H1 (cell line): ENCODE results near the gene GLOD4. TPM values are rescaled to one million over a fixed set of nuclear protein-coding genes. Genes with fewer than 3 reads are reported as not detected.

Experiments
- ASH2L ChIP-seq: fragments of 200-600, 300-600 bp; sonication (generic); IDR thresholded peaks from one replicate; pipeline ENCODE4 v1.7.1; 2017; ENCODE audit warnings: low read length
- BACH1 ChIP-seq: IDR thresholded peaks from 2 replicates; pipeline ENCODE4 v1.6.1; 2012; ENCODE audit warnings: low read length, improper control_type of control experiment
- CTBP2 ChIP-seq: IDR thresholded peaks from 2 replicates; pipeline ENCODE4 v1.7.0; 2011; ENCODE audit warnings: borderline replicate concordance, mild to moderate bottlenecking, moderate library complexity, mixed read lengths, low read length; ENCODE audit not compliant: insufficient read depth, insufficient read length
- polyA plus RNA-seq, 7 experiments: library from polyadenylated mRNA; depleted of rRNA in 3 of 7; stranded (reverse) in 5 of 7; unstranded in 2 of 7; fragments of >200 nt in 5 of 7; fragments of 200-250 nt in 2 of 7; gene quantifications; 1 replicate in 5 of 7; 2 replicates in 1 of 7; 4 replicates in 1 of 7; pipeline versions ENCODE4 v1.2.1 to v1.2.3, GENCODE V29; 2011 to 2013; ENCODE audit warnings: missing spikeins in 2 of 7, mixed read lengths in 2 of 7
- total RNA-seq: library from RNA; stranded (reverse); fragmentation: NEBNext Ultra II Directional; extraction: Animal tissue kit (Norgen Biotek cat#: 25700); gene quantifications from 2 replicates; pipeline ENCODE4 v1.2.1, GENCODE V29; 2021
- TF ChIP-seq, protein P1 (sequence below): fragments of 300-600 bp; sonication (generic); IDR thresholded peaks from 2 replicates; pipeline ENCODE4 v1.7.1; 2012; ENCODE audit warnings: low read length, moderate library complexity, mild to moderate bottlenecking, inconsistent platforms; ENCODE audit not compliant: insufficient replicate concordance

The GLOD4 gene
- total and polyA plus RNA-seq, 2 of the 8 experiments (the other 6 are each of a cell fraction or from before 2014, with no cell fraction given) = 36.8 to 81.3 TPM

DNA sequence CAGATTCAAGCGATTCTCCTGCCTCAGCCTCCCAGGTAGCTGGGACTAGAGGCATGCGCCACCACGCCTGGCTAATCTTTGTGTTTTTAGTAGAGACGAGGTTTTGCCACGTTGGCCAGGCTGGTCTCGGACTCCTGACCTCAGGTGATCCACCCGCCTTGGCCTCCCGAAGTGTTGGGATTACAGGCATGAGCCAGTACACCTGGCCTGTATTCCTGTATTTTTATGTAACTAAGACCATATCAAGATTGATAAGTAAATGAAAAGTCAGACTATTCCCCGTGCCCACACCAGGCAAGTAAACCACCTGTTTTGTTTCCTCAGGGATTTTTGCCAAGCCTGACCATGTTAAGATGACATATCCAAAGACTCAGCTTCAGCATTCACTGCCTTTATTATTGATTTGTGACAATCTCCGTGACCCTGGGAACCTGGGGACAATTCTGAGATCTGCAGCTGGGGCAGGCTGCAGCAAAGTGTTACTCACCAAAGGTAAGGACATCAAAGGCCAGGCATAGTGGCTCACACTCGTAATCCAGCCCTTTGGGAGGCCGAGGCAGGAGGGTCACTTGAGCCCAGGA is 5.7 kb upstream of the GLOD4 start (continued):
- TF ChIP-seq, protein P1, sequence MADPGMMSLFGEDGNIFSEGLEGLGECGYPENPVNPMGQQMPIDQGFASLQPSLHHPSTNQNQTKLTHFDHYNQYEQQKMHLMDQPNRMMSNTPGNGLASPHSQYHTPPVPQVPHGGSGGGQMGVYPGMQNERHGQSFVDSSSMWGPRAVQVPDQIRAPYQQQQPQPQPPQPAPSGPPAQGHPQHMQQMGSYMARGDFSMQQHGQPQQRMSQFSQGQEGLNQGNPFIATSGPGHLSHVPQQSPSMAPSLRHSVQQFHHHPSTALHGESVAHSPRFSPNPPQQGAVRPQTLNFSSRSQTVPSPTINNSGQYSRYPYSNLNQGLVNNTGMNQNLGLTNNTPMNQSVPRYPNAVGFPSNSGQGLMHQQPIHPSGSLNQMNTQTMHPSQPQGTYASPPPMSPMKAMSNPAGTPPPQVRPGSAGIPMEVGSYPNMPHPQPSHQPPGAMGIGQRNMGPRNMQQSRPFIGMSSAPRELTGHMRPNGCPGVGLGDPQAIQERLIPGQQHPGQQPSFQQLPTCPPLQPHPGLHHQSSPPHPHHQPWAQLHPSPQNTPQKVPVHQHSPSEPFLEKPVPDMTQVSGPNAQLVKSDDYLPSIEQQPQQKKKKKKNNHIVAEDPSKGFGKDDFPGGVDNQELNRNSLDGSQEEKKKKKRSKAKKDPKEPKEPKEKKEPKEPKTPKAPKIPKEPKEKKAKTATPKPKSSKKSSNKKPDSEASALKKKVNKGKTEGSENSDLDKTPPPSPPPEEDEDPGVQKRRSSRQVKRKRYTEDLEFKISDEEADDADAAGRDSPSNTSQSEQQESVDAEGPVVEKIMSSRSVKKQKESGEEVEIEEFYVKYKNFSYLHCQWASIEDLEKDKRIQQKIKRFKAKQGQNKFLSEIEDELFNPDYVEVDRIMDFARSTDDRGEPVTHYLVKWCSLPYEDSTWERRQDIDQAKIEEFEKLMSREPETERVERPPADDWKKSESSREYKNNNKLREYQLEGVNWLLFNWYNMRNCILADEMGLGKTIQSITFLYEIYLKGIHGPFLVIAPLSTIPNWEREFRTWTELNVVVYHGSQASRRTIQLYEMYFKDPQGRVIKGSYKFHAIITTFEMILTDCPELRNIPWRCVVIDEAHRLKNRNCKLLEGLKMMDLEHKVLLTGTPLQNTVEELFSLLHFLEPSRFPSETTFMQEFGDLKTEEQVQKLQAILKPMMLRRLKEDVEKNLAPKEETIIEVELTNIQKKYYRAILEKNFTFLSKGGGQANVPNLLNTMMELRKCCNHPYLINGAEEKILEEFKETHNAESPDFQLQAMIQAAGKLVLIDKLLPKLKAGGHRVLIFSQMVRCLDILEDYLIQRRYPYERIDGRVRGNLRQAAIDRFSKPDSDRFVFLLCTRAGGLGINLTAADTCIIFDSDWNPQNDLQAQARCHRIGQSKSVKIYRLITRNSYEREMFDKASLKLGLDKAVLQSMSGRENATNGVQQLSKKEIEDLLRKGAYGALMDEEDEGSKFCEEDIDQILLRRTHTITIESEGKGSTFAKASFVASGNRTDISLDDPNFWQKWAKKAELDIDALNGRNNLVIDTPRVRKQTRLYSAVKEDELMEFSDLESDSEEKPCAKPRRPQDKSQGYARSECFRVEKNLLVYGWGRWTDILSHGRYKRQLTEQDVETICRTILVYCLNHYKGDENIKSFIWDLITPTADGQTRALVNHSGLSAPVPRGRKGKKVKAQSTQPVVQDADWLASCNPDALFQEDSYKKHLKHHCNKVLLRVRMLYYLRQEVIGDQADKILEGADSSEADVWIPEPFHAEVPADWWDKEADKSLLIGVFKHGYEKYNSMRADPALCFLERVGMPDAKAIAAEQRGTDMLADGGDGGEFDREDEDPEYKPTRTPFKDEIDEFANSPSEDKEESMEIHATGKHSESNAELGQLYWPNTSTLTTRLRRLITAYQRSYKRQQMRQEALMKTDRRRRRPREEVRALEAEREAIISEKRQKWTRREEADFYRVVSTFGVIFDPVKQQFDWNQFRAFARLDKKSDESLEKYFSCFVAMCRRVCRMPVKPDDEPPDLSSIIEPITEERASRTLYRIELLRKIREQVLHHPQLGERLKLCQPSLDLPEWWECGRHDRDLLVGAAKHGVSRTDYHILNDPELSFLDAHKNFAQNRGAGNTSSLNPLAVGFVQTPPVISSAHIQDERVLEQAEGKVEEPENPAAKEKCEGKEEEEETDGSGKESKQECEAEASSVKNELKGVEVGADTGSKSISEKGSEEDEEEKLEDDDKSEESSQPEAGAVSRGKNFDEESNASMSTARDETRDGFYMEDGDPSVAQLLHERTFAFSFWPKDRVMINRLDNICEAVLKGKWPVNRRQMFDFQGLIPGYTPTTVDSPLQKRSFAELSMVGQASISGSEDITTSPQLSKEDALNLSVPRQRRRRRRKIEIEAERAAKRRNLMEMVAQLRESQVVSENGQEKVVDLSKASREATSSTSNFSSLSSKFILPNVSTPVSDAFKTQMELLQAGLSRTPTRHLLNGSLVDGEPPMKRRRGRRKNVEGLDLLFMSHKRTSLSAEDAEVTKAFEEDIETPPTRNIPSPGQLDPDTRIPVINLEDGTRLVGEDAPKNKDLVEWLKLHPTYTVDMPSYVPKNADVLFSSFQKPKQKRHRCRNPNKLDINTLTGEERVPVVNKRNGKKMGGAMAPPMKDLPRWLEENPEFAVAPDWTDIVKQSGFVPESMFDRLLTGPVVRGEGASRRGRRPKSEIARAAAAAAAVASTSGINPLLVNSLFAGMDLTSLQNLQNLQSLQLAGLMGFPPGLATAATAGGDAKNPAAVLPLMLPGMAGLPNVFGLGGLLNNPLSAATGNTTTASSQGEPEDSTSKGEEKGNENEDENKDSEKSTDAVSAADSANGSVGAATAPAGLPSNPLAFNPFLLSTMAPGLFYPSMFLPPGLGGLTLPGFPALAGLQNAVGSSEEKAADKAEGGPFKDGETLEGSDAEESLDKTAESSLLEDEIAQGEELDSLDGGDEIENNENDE = no peak
- TF ChIP-seq BACH1 (no peak), CTBP2 (no peak), ASH2L (no peak)
